Posterior vena cava (tissue), 2 donors: ENCODE results near the gene TRIM25. TPM values are rescaled to one million over a fixed set of nuclear protein-coding genes. Genes with fewer than 3 reads are reported as not detected.
"Not testable (repeated sequence)": the region's sequence is repeated elsewhere in the genome, so short reads cannot be mapped to it uniquely, and the experiment has no call there.

Source experiments
- DNase-seq: peaks from one replicate; pipeline ENCODE4 v3.0.0-alpha.2; 2020; ENCODE audit warnings: low spot score
- intact Hi-C, 2 donors: fragments of 100-400 bp; cut with DNase I; formaldehyde crosslinking; loops; one replicate each; pipeline versions ENCODE4 v1.14.1 to v1.14.2; 2022 to 2023
- long read RNA-seq, 2 donors: library from polyadenylated mRNA; unstranded; transcript quantifications; one replicate each; pipeline ENCODE4 v2.0.0, GENCODE V29; 2020 to 2021
- total RNA-seq, 2 donors: library from RNA; stranded (reverse); fragmentation: NEBNext Ultra II Directional; extraction: Animal tissue kit (Norgen Biotek cat#: 25700); gene quantifications; one replicate each; pipeline ENCODE4 v1.2.1, GENCODE V29; 2021
- donor health status: DM: yes; HTN: yes; CAD: no.
- donor health status: DM: yes; HTN: yes; CAD: no.

The TRIM25 gene
- total RNA-seq: 10 to 100 TPM; 43.2 to 54.0 TPM
- long read RNA-seq, donor 1, partial matches to known transcripts: 1 of 8 reads
- long read RNA-seq, donor 1, other reads (novel, unspliced or antisense): 7 of 8 reads
- long read RNA-seq, donor 2, partial matches to known transcripts: 0 of 7 reads
- long read RNA-seq, donor 2, other reads (novel, unspliced or antisense): 7 of 7 reads

GRCh38 chr17:56913867-56914580 is at the start of gene TRIM25:
Gene TRIM25, minus strand, starts transcription at chr17:56914049. Its CDS starts 61 bp downstream, at chr17:56913988.
- intact Hi-C loops: no loop called here
- DNase-seq: peak; percentile 96

- intact Hi-C loops: no loop called here
- peak; percentile 98 for DNase-seq
Observed at GRCh38 chr17:56960596-56961538, 47.0 kb upstream of the TRIM25 start, which contains the start of gene COIL. Gene COIL, minus strand, starts transcription at chr17:56961050. Its CDS starts 31 bp downstream, at chr17:56961019.

GRCh38 chr17:56956992-56957391 is 43.1 kb upstream of the TRIM25 start:
- intact Hi-C loops: no loop called here
- DNase-seq: no peak

GRCh38 chr17:56949595-56949994 is 35.7 kb upstream of the TRIM25 start:
- intact Hi-C loops: no loop called here
- DNase-seq: no peak

GRCh38 chr17:56948491-56948890 is 34.6 kb upstream of the TRIM25 start:
- DNase-seq: no peak

GRCh38 chr17:56947741-56948140 is 33.9 kb upstream of the TRIM25 start:
- intact Hi-C loops: no loop called here
- no peak for DNase-seq

More at GRCh38 chr17:56948491-56948890, 34.6 kb upstream of the TRIM25 start:
- intact Hi-C loops: no loop called here

GRCh38 chr17:56945938-56946505 is 32.2 kb upstream of the TRIM25 start:
- intact Hi-C loops: no loop called here
- DNase-seq: no peak

- intact Hi-C loops: loop anchor here in 1 of 2 donors (5.0 kb wide), 1 partner anchor 111 kb away; the partner anchor contains the start of genes C17orf67 and DGKE
- no peak for DNase-seq
Observed at GRCh38 chr17:56943505-56944125, 29.8 kb upstream of the TRIM25 start.

- no peak for DNase-seq
- intact Hi-C loops: loop anchor here (5.0 to 10.0 kb wide), 2 partner anchors 108 to 115 kb away; partner anchors contain the start of genes C17orf67 (in 1 of the 2) and DGKE (in 1 of the 2)
Observed at GRCh38 chr17:56939869-56940484, 26.1 kb upstream of the TRIM25 start.

GRCh38 chr17:56938206-56938605 is 24.4 kb upstream of the TRIM25 start:
- DNase-seq: not testable (repeated sequence)
- intact Hi-C loops: loop anchor here in 1 of 2 donors (10.0 kb wide), 1 partner anchor 113 kb away; no protein-coding TSS in a partner anchor

GRCh38 chr17:56937687-56938086 is 23.8 kb upstream of the TRIM25 start:
- intact Hi-C loops: loop anchor here in 1 of 2 donors (10.0 kb wide), 1 partner anchor 113 kb away; no protein-coding TSS in a partner anchor

GRCh38 chr17:56936697-56937322 is 23.0 kb upstream of the TRIM25 start:
- intact Hi-C loops: loop anchor here in 1 of 2 donors (10.0 kb wide), 1 partner anchor 112 kb away; no protein-coding TSS in a partner anchor

More at GRCh38 chr17:56937687-56938086, 23.8 kb upstream of the TRIM25 start:
- no peak for DNase-seq

GRCh38 chr17:56935461-56935860 is 21.6 kb upstream of the TRIM25 start:
- intact Hi-C loops: loop anchor here in 1 of 2 donors (10.0 kb wide), 1 partner anchor 111 kb away; no protein-coding TSS in a partner anchor
- DNase-seq: no peak

More at GRCh38 chr17:56936697-56937322, 23.0 kb upstream of the TRIM25 start:
- DNase-seq: no peak

GRCh38 chr17:56934280-56934679 is 20.4 kb upstream of the TRIM25 start:
- intact Hi-C loops: loop anchor here in 1 of 2 donors (10.0 kb wide), 1 partner anchor 109 kb away; no protein-coding TSS in a partner anchor
- DNase-seq: no peak

GRCh38 chr17:56933868-56934267 is 20.0 kb upstream of the TRIM25 start:
- DNase-seq: no peak
- intact Hi-C loops: loop anchor here in 1 of 2 donors (10.0 kb wide), 1 partner anchor 109 kb away; no protein-coding TSS in a partner anchor

- no peak for DNase-seq
- intact Hi-C loops: loop anchor here in 1 of 2 donors (10.0 kb wide), 1 partner anchor 108 kb away; no protein-coding TSS in a partner anchor
Observed at GRCh38 chr17:56933151-56933745, 19.4 kb upstream of the TRIM25 start.
